Stomach smooth muscle (tissue), 2 donors: Measurements from ENCODE around the gene BARX1.
"Not testable (repeated sequence)": the region's sequence is repeated elsewhere in the genome, so short reads cannot be mapped to it uniquely, and the experiment has no call there.

ENCODE experiments used
- H3K27ac ChIP-seq: one replicate; pipeline ENCODE4 v1.7.0; 2013; ENCODE audit warnings: mild to moderate bottlenecking, low read length, inconsistent platforms
- H3K27me3 ChIP-seq, 2 donors: one replicate each; pipeline ENCODE4 v1.7.0; 2013; ENCODE audit warnings: low read length in 2 of 2; ENCODE audit not compliant: insufficient read depth in 2 of 2, control insufficient read depth in 1 of 2
- H3K36me3 ChIP-seq, 2 donors: one replicate each; pipeline ENCODE4 v1.7.0; 2013; ENCODE audit warnings: low read length in 2 of 2; ENCODE audit not compliant: control insufficient read depth in 2 of 2, insufficient read depth in 2 of 2
- H3K4me1 ChIP-seq: one replicate; pipeline ENCODE4 v1.7.0; 2013; ENCODE audit warnings: low read length; ENCODE audit not compliant: control insufficient read depth, insufficient read depth
- H3K4me3 ChIP-seq, 2 donors: one replicate each; pipeline ENCODE4 v1.7.0; 2013; ENCODE audit warnings: low read length in 2 of 2
- H3K9ac ChIP-seq, 2 donors: one replicate each; pipeline ENCODE4 v1.7.0; 2013; ENCODE audit warnings: low read length in 2 of 2, mild to moderate bottlenecking in 1 of 2
- H3K9me3 ChIP-seq, 2 donors: one replicate each; pipeline ENCODE4 v1.7.0; 2013; ENCODE audit warnings: low read length in 2 of 2; ENCODE audit not compliant: control insufficient read depth in 2 of 2
- donor health status: healthy.
- donor health status: Pancreatic carcinoma.

The BARX1 gene

GRCh38 chr9:93967020-93967803 lies 12.1 kb upstream of the BARX1 start:
- Histone ChIP-seq H3K4me1 (peaks cover 58% of the 10 kb centered on the region), H3K27me3 (no peaks in the 10 kb centered on the region), H3K27ac (peak overlapping the region; percentile 53), H3K9me3 (no peaks in the 10 kb centered on the region), H3K9ac (no peak overlapping the region), H3K4me3 (no peak overlapping the region), H3K36me3 (peaks cover 18 to 31% of the 10 kb centered on the region in 2 donors)

- peak overlapping the region; percentile 53 for H3K27ac ChIP-seq
- no peak overlapping the region for H3K4me3 ChIP-seq
- H3K9ac ChIP-seq: no peak overlapping the region
- no peaks in the 10 kb centered on the region for H3K27me3 ChIP-seq
- H3K4me1 ChIP-seq: peaks cover 70% of the 10 kb centered on the region
- H3K36me3 ChIP-seq: peaks cover 18 to 24% of the 10 kb centered on the region in 2 donors
- H3K9me3 ChIP-seq: no peaks in the 10 kb centered on the region
Observed at GRCh38 chr9:93965830-93966577, 10.8 kb upstream of the BARX1 start.

GRCh38 chr9:93964685-93965084 lies 9.5 kb upstream of the BARX1 start:
- Histone ChIP-seq H3K9ac (peak overlapping the region in 1 of 2 donors; percentile 36), H3K27me3 (no peaks in the 10 kb centered on the region), H3K4me3 (no peak overlapping the region), H3K4me1 (peaks cover 82% of the 10 kb centered on the region), H3K27ac (peak overlapping the region; percentile 98), H3K9me3 (no peaks in the 10 kb centered on the region), H3K36me3 (peaks cover 13 to 14% of the 10 kb centered on the region in 2 donors)

- Histone ChIP-seq H3K9ac (no peak overlapping the region), H3K27ac (peak overlapping the region; percentile 98), H3K4me1 (peaks cover 85% of the 10 kb centered on the region), H3K36me3 (peaks cover 13 to 14% of the 10 kb centered on the region in 2 donors), H3K27me3 (peaks cover 0 to 2% of the 10 kb centered on the region in 2 donors), H3K4me3 (no peak overlapping the region), H3K9me3 (no peaks in the 10 kb centered on the region)
Observed at GRCh38 chr9:93963969-93964368, 8.8 kb upstream of the BARX1 start.

DNA sequence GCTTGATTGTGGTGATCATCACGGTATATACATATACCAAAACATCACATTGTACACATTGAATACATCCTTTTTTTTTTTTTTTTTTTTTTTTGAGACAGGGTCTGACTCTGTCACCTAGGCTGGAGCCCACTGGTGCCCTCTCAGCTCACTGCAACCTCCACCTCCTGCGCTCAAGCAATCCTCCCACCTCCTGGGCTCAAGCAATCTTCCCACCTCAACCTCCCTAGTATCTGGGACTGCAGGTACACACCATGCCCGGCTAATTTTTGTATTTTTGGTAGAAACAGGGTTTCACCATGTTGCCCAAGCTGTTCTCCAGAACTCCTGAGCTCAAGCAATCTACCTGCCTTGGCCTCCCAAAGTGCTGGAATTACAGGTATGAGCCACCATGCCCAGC lies 8.3 kb upstream of the BARX1 start:
- Histone ChIP-seq H3K27ac (peak overlapping the region; percentile 98), H3K9ac (peak overlapping the region; percentile 79 to 95), H3K4me1 (peaks cover 84% of the 10 kb centered on the region), H3K36me3 (peaks cover 13 to 14% of the 10 kb centered on the region in 2 donors), H3K4me3 (peak overlapping the region; percentile 15 to 60)
- not testable (repeated sequence) for H3K9me3 ChIP-seq, H3K27me3 ChIP-seq

DNA sequence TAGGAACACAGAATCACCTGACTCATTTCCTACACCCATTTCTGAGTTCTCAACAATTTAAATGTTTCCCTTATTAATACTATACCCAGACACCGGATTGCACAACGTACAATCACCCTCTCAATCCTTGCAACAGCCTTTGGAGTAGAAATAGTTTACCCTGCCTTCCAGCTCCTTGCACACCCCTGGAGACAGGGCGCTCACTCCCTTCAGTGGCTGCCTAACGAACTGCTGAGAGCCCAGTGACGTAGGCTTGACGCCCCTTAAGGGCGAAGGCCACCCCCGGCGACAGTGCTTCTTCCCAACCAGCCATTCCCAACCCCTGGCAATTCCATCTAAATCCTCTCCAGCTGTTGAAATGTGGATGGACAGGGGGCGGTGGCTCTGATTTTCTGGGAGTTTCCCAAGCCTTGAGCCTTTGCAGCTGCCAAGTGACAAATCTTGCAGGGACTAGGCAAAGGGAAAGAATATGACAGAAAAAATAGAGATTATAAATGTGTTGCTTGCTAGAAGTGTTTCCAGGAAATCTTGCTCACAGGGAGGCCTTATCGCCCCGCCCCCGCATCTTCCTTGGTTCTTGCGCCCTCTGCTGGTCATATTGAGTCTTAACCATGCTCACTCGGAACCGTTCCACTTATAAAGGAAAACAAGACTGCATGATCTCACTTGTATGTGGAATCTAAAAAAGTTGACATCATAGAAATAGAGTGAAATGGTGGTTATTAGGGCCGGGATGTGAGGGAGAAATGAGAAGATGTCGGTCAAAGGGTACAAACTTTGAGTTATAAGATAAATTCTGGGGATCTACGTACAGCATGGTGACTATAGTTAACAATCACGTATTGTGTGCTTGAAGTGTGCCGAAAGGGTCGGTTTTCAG lies 7.6 kb upstream of the BARX1 start:
- Histone ChIP-seq H3K36me3 (peaks cover 13 to 14% of the 10 kb centered on the region in 2 donors), H3K27ac (peak overlapping the region; percentile 98), H3K27me3 (peaks cover 0 to 2% of the 10 kb centered on the region in 2 donors), H3K9ac (peak overlapping the region; percentile 79 to 95), H3K4me3 (peak overlapping the region; percentile 34 to 60), H3K9me3 (no peaks in the 10 kb centered on the region), H3K4me1 (peaks cover 87% of the 10 kb centered on the region)

DNA sequence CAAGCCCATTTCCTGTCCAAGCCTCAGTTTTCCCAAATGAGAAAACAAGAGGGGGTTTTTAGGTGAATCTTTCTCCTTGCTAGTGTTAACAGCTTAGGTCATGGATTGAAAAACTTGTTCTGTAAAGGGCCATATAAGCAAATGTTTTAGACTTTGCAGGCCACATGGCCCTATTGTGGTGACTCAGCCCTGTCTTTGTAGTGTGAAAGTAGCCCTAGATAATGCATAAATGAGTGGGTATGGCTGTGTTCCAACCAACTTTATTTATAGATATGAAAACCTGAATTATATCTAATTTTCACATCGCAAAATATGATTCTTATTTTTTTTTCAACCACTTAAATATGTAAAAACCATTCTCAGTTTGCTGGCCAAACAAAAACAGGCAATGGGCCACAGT lies 6.9 kb upstream of the BARX1 start:
- H3K27ac ChIP-seq: peak overlapping the region; percentile 98
- peaks cover 89% of the 10 kb centered on the region for H3K4me1 ChIP-seq
- H3K9me3 ChIP-seq: no peaks in the 10 kb centered on the region
- H3K9ac ChIP-seq: peak overlapping the region; percentile 82 to 95
- H3K36me3 ChIP-seq: peaks cover 13 to 14% of the 10 kb centered on the region in 2 donors
- peaks cover 0 to 2% of the 10 kb centered on the region in 2 donors for H3K27me3 ChIP-seq
- H3K4me3 ChIP-seq: peak overlapping the region; percentile 86 to 94

DNA sequence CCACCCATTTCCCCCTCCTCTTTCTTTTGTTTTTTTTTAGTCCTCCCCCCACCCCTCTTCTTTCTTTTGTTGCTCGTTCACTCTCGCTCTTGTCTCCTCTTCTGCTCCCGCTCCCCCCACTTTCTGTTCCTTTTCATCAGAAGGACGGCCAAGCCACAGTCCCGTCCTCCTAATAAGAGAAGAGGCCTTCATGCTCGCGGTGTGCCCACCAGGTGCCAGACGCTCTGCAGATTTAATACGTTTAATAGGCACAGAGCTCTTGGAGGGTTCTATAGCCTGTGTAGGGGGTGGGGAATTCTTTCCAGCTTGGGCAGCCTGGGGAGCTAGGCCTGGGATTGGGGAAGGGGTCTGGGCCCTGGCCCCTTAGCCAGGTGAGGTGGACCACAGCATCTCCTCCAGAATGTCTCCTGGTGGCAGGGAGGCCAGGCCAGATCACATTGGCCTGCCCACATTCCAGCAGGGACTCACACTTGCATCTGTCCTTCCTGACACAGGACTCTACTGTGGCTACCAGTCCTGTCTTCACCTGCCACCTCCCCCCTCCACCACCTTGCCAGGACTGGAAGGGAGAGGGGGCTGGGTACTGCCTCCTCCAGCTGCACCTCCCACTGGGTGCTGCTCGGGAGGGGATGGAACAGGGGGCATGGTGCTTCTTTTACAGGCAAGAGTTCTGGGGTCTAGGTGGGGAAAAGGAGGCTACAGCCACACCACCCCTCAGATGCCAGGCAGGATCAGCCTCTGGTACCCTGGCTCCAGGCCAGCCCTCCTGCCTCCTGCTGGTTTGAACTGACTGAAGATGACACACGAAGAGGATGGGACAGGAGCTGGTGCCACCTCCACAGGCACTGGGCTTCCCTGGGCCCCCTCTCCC lies 6.1 kb upstream of the BARX1 start:
- Histone ChIP-seq H3K4me1 (peaks cover 90% of the 10 kb centered on the region), H3K36me3 (peaks cover 13 to 14% of the 10 kb centered on the region in 2 donors), H3K27me3 (peaks cover 0 to 2% of the 10 kb centered on the region in 2 donors), H3K9me3 (no peaks in the 10 kb centered on the region), H3K9ac (peak overlapping the region; percentile 82 to 95), H3K27ac (peak overlapping the region; percentile 98), H3K4me3 (peak overlapping the region; percentile 86 to 94)

- Histone ChIP-seq H3K9ac (peak overlapping the region; percentile 82 to 95), H3K27me3 (peaks cover 0 to 2% of the 10 kb centered on the region in 2 donors), H3K4me3 (peak overlapping the region; percentile 86 to 94)
Observed at GRCh38 chr9:93960221-93960970, 5.2 kb upstream of the BARX1 start.

More at GRCh38 chr9:93960221-93960970, 5.2 kb upstream of the BARX1 start:
- Histone ChIP-seq H3K9me3 (no peaks in the 10 kb centered on the region), H3K36me3 (peaks cover 10 to 14% of the 10 kb centered on the region in 2 donors), H3K27ac (peak overlapping the region; percentile 98), H3K4me1 (peaks cover 85% of the 10 kb centered on the region)
